Loucy (cell line): Measurements from ENCODE around the gene OR5AN1.
"Not testable (repeated sequence)": the region's sequence is repeated elsewhere in the genome, so short reads cannot be mapped to it uniquely, and the experiment has no call there.

ENCODE experiments used
- EZH2phosphoT487 ChIP-seq: fragments of 200-600 bp; IDR thresholded peaks from 2 replicates; pipeline ENCODE4 v1.6.1; 2018; ENCODE audit warnings: antibody characterized with exemption, mild to moderate bottlenecking, moderate library complexity, borderline replicate concordance
- TF ChIP-seq, protein P1 (sequence below): fragments of 200-600 bp; sonication (generic); conservative IDR thresholded peaks from 2 replicates; pipeline ENCODE4 v1.5.1; 2014; ENCODE audit warnings: mild to moderate bottlenecking, antibody characterized with exemption, low read length

DNA sequence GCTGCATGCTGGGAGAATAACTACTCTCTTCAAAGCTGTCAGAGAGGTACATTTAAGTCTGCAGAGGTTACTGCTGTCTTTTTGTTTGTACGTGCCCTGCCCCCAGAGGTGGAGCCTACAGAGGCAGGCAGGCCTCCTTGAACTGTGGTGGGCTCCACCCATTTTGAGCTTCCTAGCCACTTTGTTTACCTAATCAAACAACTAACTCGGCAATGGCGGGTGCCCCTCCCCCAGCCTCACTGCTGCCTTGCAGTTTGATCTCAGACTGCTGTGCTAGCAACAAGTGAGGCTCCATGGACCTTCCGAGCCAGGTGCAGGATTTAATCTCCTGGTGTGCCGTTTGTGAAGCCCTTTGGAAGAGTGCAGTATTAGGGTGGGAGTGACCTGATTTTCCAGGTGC lies 9.0 kb upstream of the OR5AN1 start:
- TF ChIP-seq, protein P1, sequence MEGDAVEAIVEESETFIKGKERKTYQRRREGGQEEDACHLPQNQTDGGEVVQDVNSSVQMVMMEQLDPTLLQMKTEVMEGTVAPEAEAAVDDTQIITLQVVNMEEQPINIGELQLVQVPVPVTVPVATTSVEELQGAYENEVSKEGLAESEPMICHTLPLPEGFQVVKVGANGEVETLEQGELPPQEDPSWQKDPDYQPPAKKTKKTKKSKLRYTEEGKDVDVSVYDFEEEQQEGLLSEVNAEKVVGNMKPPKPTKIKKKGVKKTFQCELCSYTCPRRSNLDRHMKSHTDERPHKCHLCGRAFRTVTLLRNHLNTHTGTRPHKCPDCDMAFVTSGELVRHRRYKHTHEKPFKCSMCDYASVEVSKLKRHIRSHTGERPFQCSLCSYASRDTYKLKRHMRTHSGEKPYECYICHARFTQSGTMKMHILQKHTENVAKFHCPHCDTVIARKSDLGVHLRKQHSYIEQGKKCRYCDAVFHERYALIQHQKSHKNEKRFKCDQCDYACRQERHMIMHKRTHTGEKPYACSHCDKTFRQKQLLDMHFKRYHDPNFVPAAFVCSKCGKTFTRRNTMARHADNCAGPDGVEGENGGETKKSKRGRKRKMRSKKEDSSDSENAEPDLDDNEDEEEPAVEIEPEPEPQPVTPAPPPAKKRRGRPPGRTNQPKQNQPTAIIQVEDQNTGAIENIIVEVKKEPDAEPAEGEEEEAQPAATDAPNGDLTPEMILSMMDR = not testable (repeated sequence)
- TF ChIP-seq EZH2phosphoT487 = not testable (repeated sequence)
